Activated CD4-positive, alpha-beta memory T cell treated with anti-CD3 and anti-CD28 coated beads for 36 hours (primary cell): Measurements from ENCODE around the gene IGF2BP2. TPM values are rescaled to one million over a fixed set of nuclear protein-coding genes. Genes with fewer than 3 reads are reported as not detected.
A peak's percentile ranks its signal among the peaks of the same experiment; 100 is the strongest.

ENCODE experiments used
- CTCF ChIA-PET: fragments of 350-600 bp; sonication (Branson Sonifier 250); formaldehyde crosslinking; loops from one replicate; lab custom pipeline; 2021; ENCODE audit warnings: antibody characterized with exemption, inconsistent platforms; lab: Charles Lee
- POLR2A ChIA-PET: fragments of 350-600 bp; sonication (Branson Sonifier 250); formaldehyde crosslinking; loops from one replicate; lab custom pipeline; 2021; ENCODE audit warnings: antibody characterized with exemption; lab: Charles Lee
- DNase-seq: peaks from one replicate; pipeline ENCODE4 v3.0.0-alpha.2; 2020
- H3K27ac Mint-ChIP-seq: one replicate; pipeline ENCODE4 v1.8.0; 2021; ENCODE audit warnings: mixed read lengths
- H3K27me3 Mint-ChIP-seq: one replicate; pipeline ENCODE4 v1.8.0; 2021; ENCODE audit warnings: mixed read lengths
- H3K36me3 Mint-ChIP-seq: one replicate; pipeline ENCODE4 v1.8.0; 2021; ENCODE audit warnings: mixed read lengths
- H3K4me1 Mint-ChIP-seq: one replicate; pipeline ENCODE4 v1.8.0; 2021; ENCODE audit warnings: low read depth, mixed read lengths
- H3K4me3 Mint-ChIP-seq: one replicate; pipeline ENCODE4 v1.8.0; 2021; ENCODE audit warnings: mild to moderate bottlenecking, mixed read lengths
- H3K9me3 Mint-ChIP-seq: one replicate; pipeline ENCODE4 v1.8.0; 2021; ENCODE audit warnings: mixed read lengths
- intact Hi-C: fragments of 100-400 bp; cut with micrococcal nuclease; formaldehyde crosslinking; loops from one replicate; pipeline ENCODE4 v1.15.1; 2023
- total RNA-seq, 2 experiments: library from RNA; stranded (reverse); gene quantifications; one replicate each; pipeline ENCODE4 v1.2.3, GENCODE V29; 2021

The IGF2BP2 gene
- total RNA-seq, 2 experiments from 2014 or later, result 0.29 to 0.55 TPM

GRCh38 chr3:185831195-185831594, 6.4 kb upstream of the IGF2BP2 start:
- intact Hi-C loops, result no loop called here
- H3K9me3 Mint-ChIP-seq, result no peaks in the 10 kb centered on the region
- DNase-seq, result no peak
- H3K27me3 Mint-ChIP-seq, result peaks cover 46% of the 10 kb centered on the region
- no peak overlapping the region for H3K27ac Mint-ChIP-seq
- H3K4me3 Mint-ChIP-seq, result no peak overlapping the region
- no peaks in the 10 kb centered on the region for H3K36me3 Mint-ChIP-seq
- ChIA-PET CTCF (no interaction called here), POLR2A (no interaction called here)
- peaks cover 5% of the 10 kb centered on the region for H3K4me1 Mint-ChIP-seq

DNA sequence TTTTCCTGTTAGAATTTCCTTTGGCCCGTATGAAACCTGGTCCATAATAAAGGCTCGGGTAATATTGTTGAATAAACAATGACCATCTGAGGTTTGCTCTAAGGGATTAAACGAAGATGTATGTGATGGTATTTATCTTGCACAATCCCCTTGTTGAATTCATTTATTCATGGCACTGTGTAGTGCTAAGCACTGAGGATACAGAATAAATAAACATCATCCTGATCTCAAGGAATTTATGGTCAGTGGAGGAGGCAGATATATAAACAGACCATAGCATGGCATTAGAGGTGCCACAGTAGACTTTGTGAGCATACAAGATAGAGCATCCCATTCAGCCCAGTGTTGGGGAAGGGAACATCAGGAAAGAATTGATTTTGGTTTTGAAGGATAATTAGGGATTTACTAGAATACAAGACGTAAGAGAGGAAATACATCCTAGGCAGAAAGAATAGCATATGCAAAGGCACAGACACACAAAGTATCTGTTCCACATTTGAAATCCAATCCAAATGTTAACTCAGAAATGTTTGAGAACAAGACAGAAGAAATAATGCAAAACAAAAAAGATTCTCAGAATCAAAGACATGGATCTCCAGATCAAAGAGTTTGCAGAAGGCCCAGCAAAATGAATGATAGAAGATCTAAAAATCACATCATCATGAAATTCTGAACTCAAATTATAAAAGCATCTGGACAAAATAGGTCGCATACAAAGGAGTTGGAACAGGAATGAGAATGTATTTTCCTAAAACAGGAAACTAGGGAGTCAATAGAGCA, 5.4 kb upstream of the IGF2BP2 start:
- Mint-ChIP-seq H3K4me1 (peaks cover 5% of the 10 kb centered on the region), H3K9me3 (no peaks in the 10 kb centered on the region), H3K27ac (no peak overlapping the region), H3K36me3 (no peaks in the 10 kb centered on the region), H3K4me3 (no peak overlapping the region), H3K27me3 (peaks cover 49% of the 10 kb centered on the region)
- POLR2A ChIA-PET, result no interaction called here
- DNase-seq, result no peak
- CTCF ChIA-PET, result no interaction called here
- intact Hi-C loops, result no loop called here

GRCh38 chr3:185828755-185829154, 3.9 kb upstream of the IGF2BP2 start:
- Mint-ChIP-seq H3K36me3 (no peaks in the 10 kb centered on the region), H3K27ac (no peak overlapping the region), H3K9me3 (no peaks in the 10 kb centered on the region), H3K4me3 (no peak overlapping the region), H3K27me3 (peaks cover 50% of the 10 kb centered on the region), H3K4me1 (peaks cover 9% of the 10 kb centered on the region)
- no peak for DNase-seq
- CTCF ChIA-PET, result no interaction called here
- POLR2A ChIA-PET, result no interaction called here
- intact Hi-C loops, result no loop called here

DNA sequence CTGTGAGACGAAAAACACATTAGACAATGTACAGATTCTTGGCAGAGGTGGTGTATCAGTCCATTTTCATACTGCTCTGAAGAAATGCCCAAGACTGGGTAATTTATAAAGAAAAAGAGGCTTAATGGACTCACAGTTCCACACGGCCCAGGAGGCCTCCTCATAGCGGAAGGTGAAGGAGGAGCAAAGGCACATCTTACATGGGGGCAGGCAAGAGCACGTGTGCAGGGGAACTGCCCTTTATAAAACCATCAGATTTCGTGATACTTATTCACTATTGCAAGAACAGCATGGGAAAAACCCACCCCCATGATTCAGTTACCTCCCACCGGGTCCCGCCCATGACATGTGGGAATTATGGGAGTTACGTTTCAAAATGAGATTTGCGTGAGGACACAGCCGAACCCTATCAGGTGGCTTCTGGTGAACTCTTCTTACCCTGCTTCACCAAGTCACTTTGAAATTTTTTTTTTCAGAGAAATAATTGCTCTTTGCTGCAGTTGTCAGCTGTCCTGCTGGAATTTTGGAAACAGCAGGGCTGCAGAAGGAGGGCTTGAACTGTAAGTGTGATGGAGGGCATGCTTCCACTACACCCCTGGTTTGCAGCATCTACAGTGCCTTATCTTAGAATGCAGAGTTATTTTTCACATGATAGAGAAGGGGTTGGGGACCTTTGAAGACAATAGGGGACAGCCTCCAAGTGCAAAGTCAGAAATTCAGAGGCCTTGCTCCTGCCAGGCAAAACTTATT, 2.9 kb upstream of the IGF2BP2 start:
- Mint-ChIP-seq H3K27ac (no peak overlapping the region), H3K36me3 (no peaks in the 10 kb centered on the region), H3K4me3 (no peak overlapping the region), H3K9me3 (no peaks in the 10 kb centered on the region), H3K27me3 (peaks cover 55% of the 10 kb centered on the region), H3K4me1 (peaks cover 9% of the 10 kb centered on the region)
- no peak for DNase-seq
- POLR2A ChIA-PET, result no interaction called here
- intact Hi-C loops, result no loop called here
- CTCF ChIA-PET, result no interaction called here

- ChIA-PET POLR2A (no interaction called here), CTCF (no interaction called here)
- no peak overlapping the region for H3K27ac Mint-ChIP-seq
These were observed 1.0 kb upstream of the IGF2BP2 start for GRCh38 chr3:185825639-185826481.

DNA sequence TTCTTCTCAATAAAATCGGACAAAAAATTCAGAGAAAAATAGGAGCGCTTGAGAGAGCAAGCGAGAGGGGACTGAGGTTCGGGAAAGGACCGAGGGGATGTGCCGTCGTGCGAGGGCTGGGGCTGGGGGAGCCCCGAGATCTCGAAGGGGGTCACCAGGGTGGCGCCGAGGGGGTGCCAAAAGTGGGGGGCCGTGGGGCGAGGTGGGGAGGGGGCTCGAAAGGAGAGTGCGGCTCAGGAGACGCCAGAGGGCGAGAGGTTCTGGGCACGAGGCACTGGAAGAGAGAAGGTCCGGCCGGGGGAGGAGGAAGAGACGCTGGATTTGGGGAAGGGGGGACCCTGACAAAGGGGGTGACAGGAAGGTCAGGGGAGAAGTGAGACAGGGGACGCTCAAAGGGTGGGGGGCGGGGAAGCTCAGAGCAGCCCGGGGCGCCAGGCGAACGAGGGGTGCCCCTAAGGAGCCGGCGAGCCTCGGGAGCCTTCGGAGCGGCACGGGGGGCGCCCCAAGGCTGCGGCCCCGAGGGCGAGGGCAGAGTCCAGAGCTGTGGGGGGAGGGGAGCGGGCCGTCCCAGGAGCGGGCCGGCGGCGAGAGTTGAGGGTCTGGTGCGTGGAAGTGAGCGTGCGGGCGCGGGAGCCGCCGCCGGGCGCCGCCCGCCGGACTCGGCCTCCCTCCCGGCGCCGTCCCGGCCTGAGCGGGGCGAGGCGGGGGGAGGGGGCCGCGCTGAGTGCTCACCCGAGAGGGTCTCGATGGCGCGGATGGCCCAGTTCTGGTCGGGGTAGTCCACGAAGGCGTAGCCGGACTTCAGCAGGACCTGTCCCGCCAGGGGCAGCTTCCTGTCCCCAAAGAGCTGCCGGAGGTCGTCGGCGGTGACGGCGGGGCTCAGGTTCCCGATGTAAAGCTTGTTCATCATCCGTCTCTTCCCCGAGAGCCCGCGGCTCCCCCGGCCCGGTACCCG, 514 bp downstream of the IGF2BP2 start:
- CTCF ChIA-PET, result interaction anchor here (0.6 kb wide), 1 partner anchor 119 kb away, joined by 3 read pairs; no protein-coding TSS in a partner anchor
- Mint-ChIP-seq H3K4me1 (peaks cover 9% of the 10 kb centered on the region), H3K27ac (no peak overlapping the region), H3K36me3 (no peaks in the 10 kb centered on the region), H3K4me3 (peak overlapping the region; percentile 62), H3K9me3 (no peaks in the 10 kb centered on the region), H3K27me3 (peaks cover 62% of the 10 kb centered on the region)
- POLR2A ChIA-PET, result no interaction called here
- DNase-seq, result peak; percentile 32
- intact Hi-C loops, result no loop called here

More at GRCh38 chr3:185825639-185826481, 1.0 kb upstream of the IGF2BP2 start:
- no peaks in the 10 kb centered on the region for H3K36me3 Mint-ChIP-seq
- intact Hi-C loops, result no loop called here
- H3K9me3 Mint-ChIP-seq, result no peaks in the 10 kb centered on the region
- H3K4me3 Mint-ChIP-seq, result peak overlapping the region; percentile 76
- H3K27me3 Mint-ChIP-seq, result peaks cover 62% of the 10 kb centered on the region
- H3K4me1 Mint-ChIP-seq, result peaks cover 9% of the 10 kb centered on the region
- DNase-seq, result peak; percentile 57

- Mint-ChIP-seq H3K27me3 (peaks cover 60% of the 10 kb centered on the region), H3K36me3 (no peaks in the 10 kb centered on the region), H3K4me1 (peaks cover 9% of the 10 kb centered on the region), H3K4me3 (peak overlapping the region; percentile 62), H3K9me3 (no peaks in the 10 kb centered on the region), H3K27ac (no peak overlapping the region)
- DNase-seq, result peak; percentile 28
- ChIA-PET CTCF (interaction anchor here (0.9 to 1.4 kb wide), 4 partner anchors 9 to 120 kb away, joined by 3 to 7 read pairs (median 4); no protein-coding TSS in a partner anchor), POLR2A (no interaction called here)
- intact Hi-C loops, result no loop called here
These were observed 1.5 kb downstream of the IGF2BP2 start for GRCh38 chr3:185823078-185824044.

- intact Hi-C loops, result no loop called here
- H3K27me3 Mint-ChIP-seq, result peaks cover 55% of the 10 kb centered on the region
- H3K4me1 Mint-ChIP-seq, result peaks cover 9% of the 10 kb centered on the region
- no peaks in the 10 kb centered on the region for H3K9me3 Mint-ChIP-seq
- H3K4me3 Mint-ChIP-seq, result peak overlapping the region; percentile 35
- POLR2A ChIA-PET, result no interaction called here
- no peak overlapping the region for H3K27ac Mint-ChIP-seq
- H3K36me3 Mint-ChIP-seq, result no peaks in the 10 kb centered on the region
- no peak for DNase-seq
- CTCF ChIA-PET, result interaction anchor here (0.9 to 1.4 kb wide), 4 partner anchors 8 to 121 kb away, joined by 3 to 7 read pairs (median 4); no protein-coding TSS in a partner anchor
These were observed 2.4 kb downstream of the IGF2BP2 start for GRCh38 chr3:185822221-185823000.

GRCh38 chr3:185820973-185821758, 3.7 kb downstream of the IGF2BP2 start:
- CTCF ChIA-PET, result interaction anchor here (0.6 kb wide), 2 partner anchors 122 to 512 kb away, joined by 3 to 4 read pairs; no protein-coding TSS in a partner anchor
- H3K27me3 Mint-ChIP-seq, result peaks cover 43% of the 10 kb centered on the region
- intact Hi-C loops, result no loop called here
- POLR2A ChIA-PET, result interaction anchor here (0.6 kb wide), 1 partner anchor 35 kb away, joined by 3 read pairs; no protein-coding TSS in a partner anchor
- no peak overlapping the region for H3K27ac Mint-ChIP-seq
- H3K4me3 Mint-ChIP-seq, result no peak overlapping the region
- no peaks in the 10 kb centered on the region for H3K36me3 Mint-ChIP-seq
- no peak for DNase-seq
- H3K9me3 Mint-ChIP-seq, result no peaks in the 10 kb centered on the region
- peaks cover 4% of the 10 kb centered on the region for H3K4me1 Mint-ChIP-seq
